ENCODE results near the gene PIGU. TPM values are rescaled to one million over a fixed set of nuclear protein-coding genes. Genes with fewer than 3 reads are reported as not detected.

The PIGU gene
- total RNA-seq, 1 experiment from 2014 or later = 25.1 TPM

- ATAC-seq = no peak
- no peak for TF ChIP-seq SIN3A (IDR thresholded peaks at IDR 0.05; ENCODE audit: low read depth)
- no peak for TF ChIP-seq MAX (IDR thresholded peaks at IDR 0.05)
- TF ChIP-seq EZH2 (IDR thresholded peaks at IDR 0.05) = no peak
- no peak for TF ChIP-seq TCF7L2 (IDR thresholded peaks at IDR 0.05; ENCODE audit: borderline replicate concordance, extremely low read depth, insufficient read depth, insufficient read length)
- TF ChIP-seq, protein P1, sequence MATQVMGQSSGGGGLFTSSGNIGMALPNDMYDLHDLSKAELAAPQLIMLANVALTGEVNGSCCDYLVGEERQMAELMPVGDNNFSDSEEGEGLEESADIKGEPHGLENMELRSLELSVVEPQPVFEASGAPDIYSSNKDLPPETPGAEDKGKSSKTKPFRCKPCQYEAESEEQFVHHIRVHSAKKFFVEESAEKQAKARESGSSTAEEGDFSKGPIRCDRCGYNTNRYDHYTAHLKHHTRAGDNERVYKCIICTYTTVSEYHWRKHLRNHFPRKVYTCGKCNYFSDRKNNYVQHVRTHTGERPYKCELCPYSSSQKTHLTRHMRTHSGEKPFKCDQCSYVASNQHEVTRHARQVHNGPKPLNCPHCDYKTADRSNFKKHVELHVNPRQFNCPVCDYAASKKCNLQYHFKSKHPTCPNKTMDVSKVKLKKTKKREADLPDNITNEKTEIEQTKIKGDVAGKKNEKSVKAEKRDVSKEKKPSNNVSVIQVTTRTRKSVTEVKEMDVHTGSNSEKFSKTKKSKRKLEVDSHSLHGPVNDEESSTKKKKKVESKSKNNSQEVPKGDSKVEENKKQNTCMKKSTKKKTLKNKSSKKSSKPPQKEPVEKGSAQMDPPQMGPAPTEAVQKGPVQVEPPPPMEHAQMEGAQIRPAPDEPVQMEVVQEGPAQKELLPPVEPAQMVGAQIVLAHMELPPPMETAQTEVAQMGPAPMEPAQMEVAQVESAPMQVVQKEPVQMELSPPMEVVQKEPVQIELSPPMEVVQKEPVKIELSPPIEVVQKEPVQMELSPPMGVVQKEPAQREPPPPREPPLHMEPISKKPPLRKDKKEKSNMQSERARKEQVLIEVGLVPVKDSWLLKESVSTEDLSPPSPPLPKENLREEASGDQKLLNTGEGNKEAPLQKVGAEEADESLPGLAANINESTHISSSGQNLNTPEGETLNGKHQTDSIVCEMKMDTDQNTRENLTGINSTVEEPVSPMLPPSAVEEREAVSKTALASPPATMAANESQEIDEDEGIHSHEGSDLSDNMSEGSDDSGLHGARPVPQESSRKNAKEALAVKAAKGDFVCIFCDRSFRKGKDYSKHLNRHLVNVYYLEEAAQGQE (IDR thresholded peaks at IDR 0.05; ENCODE audit: low read depth) = no peak
- Histone ChIP-seq H3K4me3 (replicated peaks in 1 of 2; ENCODE audit: low read depth in 1 of 2, low read length in 2 of 2) (no peak within 1 kb of the TSS), H3K36me3 (ENCODE audit: control insufficient read depth in 1 of 2, insufficient read depth in 2 of 2, low read length in 2 of 2) (no peaks in the 10 kb centered on the region), H3K4me1 (ENCODE audit: control insufficient read depth in 1 of 2, insufficient read depth in 2 of 2, low read length in 2 of 2) (peaks cover 0 to 4% of the 10 kb centered on the region in 2 experiments; a peak in 1 of 4 replicates), H4K20me1 (ENCODE audit: insufficient read depth) (no peaks in the 10 kb centered on the region), H3K27me3 (ENCODE audit: insufficient read depth, low read length) (no peaks in the 10 kb centered on the region), H3K4me2 (ENCODE audit: low read length) (no peak within 1 kb of the TSS), H3K79me2 (ENCODE audit: insufficient read depth, low read length) (no peaks in the 10 kb centered on the region), H3K9me2 (ENCODE audit: insufficient read depth) (no peaks in the 10 kb centered on the region), H3K27ac (ENCODE audit: low read depth, low read length) (no peak within 1 kb of the TSS), H3K9me3 (ENCODE audit: control insufficient read depth in 1 of 2, insufficient read depth in 1 of 2, low read depth in 1 of 2, low read length in 2 of 2) (no peaks in the 10 kb centered on the region), H3K9ac (ENCODE audit: low read length) (no peak within 1 kb of the TSS), H2AFZ (ENCODE audit: low read depth, low read length, poor library complexity, severe bottlenecking) (no peak within 1 kb of the TSS)
- DNase-seq (ENCODE audit: low read depth, low spot score) = no peak
- intact Hi-C loops (cut with micrococcal nuclease) = no loop called here
- CTCF ChIA-PET = no interaction called here
- POLR2A ChIA-PET = no interaction called here
- no TSS peak for BruUV-seq (replicated peaks)
- RAD21 ChIA-PET (ENCODE audit: low non-redundant PET in 1 of 2, low total read pairs in 2 of 2, uncharacterized antibody in 2 of 2, unreplicated experiment in 2 of 2) = no interaction called here
Observed at GRCh38 chr20:34558320-34559218, 118.3 kb downstream of the PIGU start, which contains the start of gene MAP1LC3A. TSS of gene MAP1LC3A (plus strand) at chr20:34558718. CDS start at chr20:34558869, 151 bp downstream.
